K562 (cell line): ENCODE measurements around the gene PRDM15. TPM values are rescaled to one million over a fixed set of nuclear protein-coding genes. Genes with fewer than 3 reads are reported as not detected.

Experiments
- ARNT ChIP-seq, 2 experiments: fragments of 450-650 bp; IDR thresholded peaks; 2 replicates each; pipeline ENCODE4 v1.6.1; 2016; ENCODE audit warnings: mild to moderate bottlenecking in 1 of 2
- BRD9 ChIP-seq: fragments of 450-650 bp; IDR thresholded peaks from 2 replicates; pipeline ENCODE4 v1.6.1; 2018; ENCODE audit warnings: low read depth; ENCODE audit not compliant: partially characterized antibody
- CBX5 ChIP-seq: IDR thresholded peaks from 2 replicates; pipeline ENCODE4 v1.6.1; 2014; ENCODE audit warnings: low read depth, borderline replicate concordance
- CEBPZ ChIP-seq: fragments of 150-350 bp; IDR thresholded peaks from 2 replicates; pipeline ENCODE4 v1.6.1; 2014; ENCODE audit warnings: low read depth, mild to moderate bottlenecking, low read length, borderline replicate concordance
- ELF4 ChIP-seq: fragments of 450-650 bp; formaldehyde crosslinking; IDR thresholded peaks from 2 replicates; pipeline ENCODE4 v1.4.0; 2022; ENCODE audit warnings: missing genetic modification characterization
- EWSR1 ChIP-seq: fragments of 450-650 bp; IDR thresholded peaks from 2 replicates; pipeline ENCODE4 v1.6.1; 2018; ENCODE audit warnings: borderline replicate concordance, mild to moderate bottlenecking, low read depth, moderate library complexity; ENCODE audit not compliant: partially characterized antibody
- KDM1A ChIP-seq, 2 experiments: fragments of 450-650 bp; IDR thresholded peaks; 2 replicates each; pipeline ENCODE4 v1.6.1; 2016; ENCODE audit warnings: mild to moderate bottlenecking in 2 of 2
- KLF13 ChIP-seq: fragments of 450-650 bp; IDR thresholded peaks from 2 replicates; pipeline ENCODE4 v1.6.1; 2016; ENCODE audit warnings: missing genetic modification characterization, low read depth, mild to moderate bottlenecking, missing compliant biosample characterization, moderate library complexity, borderline replicate concordance
- MLX ChIP-seq, 2 experiments: fragments of 450-650 bp in 1 of 2; sonication (generic) in 1 of 2; formaldehyde crosslinking; conservative IDR thresholded peaks; 2 replicates each; pipeline versions ENCODE4 v1.4.0 to v1.8.1; 2020 to 2022; ENCODE audit warnings: mild to moderate bottlenecking in 1 of 2, missing genetic modification reagents in 1 of 2
- PML ChIP-seq: IDR thresholded peaks from 2 replicates; pipeline ENCODE4 v1.6.1; 2012; ENCODE audit warnings: low read length, inconsistent platforms
- PRPF4 ChIP-seq: fragments of 200-400 bp; formaldehyde crosslinking; IDR thresholded peaks from one replicate; pipeline ENCODE4 v1.6.1; 2017; ENCODE audit warnings: low read length, low read depth, mild to moderate bottlenecking; ENCODE audit not compliant: insufficient read depth, poor library complexity, severe bottlenecking
- RBM15 ChIP-seq: fragments of 200-400 bp; formaldehyde crosslinking; IDR thresholded peaks from 2 replicates; pipeline ENCODE4 v1.6.1; 2018; ENCODE audit warnings: mild to moderate bottlenecking, low read length, moderate library complexity; ENCODE audit not compliant: insufficient read depth
- SAP30 ChIP-seq: fragments of 200-600 bp; sonication (generic); IDR thresholded peaks from 2 replicates; pipeline ENCODE4 v1.6.1; 2012; ENCODE audit warnings: borderline replicate concordance, low read depth, mild to moderate bottlenecking, moderate library complexity, low read length, control low read depth, inconsistent platforms; ENCODE audit not compliant: insufficient read depth, poor library complexity, severe bottlenecking
- SMARCB1 ChIP-seq: IDR thresholded peaks from 2 replicates; pipeline ENCODE4 v1.6.1; 2011; ENCODE audit warnings: improper control_type of control experiment, low read depth; ENCODE audit not compliant: insufficient read length
- TCF7L2 ChIP-seq: fragments of 150-350 bp; IDR thresholded peaks from 2 replicates; pipeline ENCODE4 v1.6.1; 2016; ENCODE audit warnings: low read depth, mild to moderate bottlenecking, low read length, moderate library complexity
- ZNF277 ChIP-seq: fragments of 250-450 bp; sonication (Bioruptor Pico); IDR thresholded peaks from 2 replicates; pipeline ENCODE4 v1.8.0; 2022; ENCODE audit warnings: inconsistent platforms, mild to moderate bottlenecking, moderate library complexity, borderline replicate concordance
- ZNF512 ChIP-seq: IDR thresholded peaks from 2 replicates; pipeline ENCODE4 v1.6.1; 2016; ENCODE audit warnings: missing genetic modification characterization, missing compliant biosample characterization
- ZNF77 ChIP-seq: fragments of 250-450 bp; sonication (Bioruptor Pico); IDR thresholded peaks from 2 replicates; pipeline ENCODE4 v1.5.0; 2020
- ZNF780A ChIP-seq: fragments of 250-450 bp; sonication (Bioruptor Pico); IDR thresholded peaks from 2 replicates; pipeline ENCODE4 v1.5.0; 2021; ENCODE audit warnings: mild to moderate bottlenecking
- polyA plus RNA-seq, 8 experiments: library from polyadenylated mRNA; depleted of rRNA in 4 of 8; stranded (reverse) in 5 of 8; unstranded in 3 of 8; fragments of >200 nt; fragmentation: Nextera tagmentation in 2 of 8; fragmentation: Illumina TruSeq in 1 of 8; extraction: Ambion mirVana in 2 of 8; extraction: Trizol in 1 of 8; gene quantifications; 2 replicates each; pipeline versions ENCODE4 v1.2.1 to v1.2.3, GENCODE V29; 2011 to 2014; ENCODE audit warnings: inconsistent platforms in 1 of 8, missing spikeins in 1 of 8
- total RNA-seq, 7 experiments: library from RNA; depleted of rRNA in 6 of 7; stranded (reverse); fragments of >200 nt in 6 of 7; fragmentation: Illumina TruSeq in 2 of 7; extraction: Trizol in 2 of 7; gene quantifications; 2 replicates each; pipeline versions ENCODE4 v1.2.1 to v1.2.3, GENCODE V29; 2011 to 2021; ENCODE audit warnings: low replicate concordance in 1 of 7

Gene PRDM15
- total and polyA plus RNA-seq, 9 of the 15 experiments (the other 6 are each of a cell fraction or from before 2014, with no cell fraction given), result 0.93 to 9.2 (median 6.2) TPM

- TF ChIP-seq ZNF77 (CRISPR knock-in tag) (no peak), SAP30 (no peak), EWSR1 (no peak), SMARCB1 (no peak), TCF7L2 (no peak), CBX5 (no peak), CEBPZ (no peak), RBM15 (no peak), ARNT (IDR thresholded peaks at IDR 0.05) (peak in 1 of 2 experiments; percentile 72; a peak in 2 of 4 replicates), BRD9 (peak; percentile 49), PML (peak; percentile 21; the same call in 1 of the 2 replicates), ZNF277 (CRISPR knock-in tag) (no peak), ZNF512 (tag) (no peak), PRPF4 (no peak), KDM1A (IDR thresholded peaks at IDR 0.05) (peak in 1 of 2 experiments; percentile 38; a peak in 1 of 4 replicates), ELF4 (no peak), ZNF780A (no peak), KLF13 (tag) (no peak), MLX (CRISPR knock-in tag; conservative IDR thresholded peaks at IDR 0.05) (no peak)
Measured at GRCh38 chr21:41877901-41878830, 978 bp downstream of the PRDM15 start (continued).
